Muscle of back (tissue), 11 donors: Measurements from ENCODE around the gene CD247. TPM values are rescaled to one million over a fixed set of nuclear protein-coding genes. Genes with fewer than 3 reads are reported as not detected.
A peak's percentile ranks its signal among the peaks of the same experiment; 100 is the strongest.

ENCODE experiments used
- DNase-seq, 3 donors: peaks; one replicate each; pipeline versions ENCODE4 v3.0.0 to v3.0.0-alpha.2; 2013
- polyA plus RNA-seq, 10 donors: library from polyadenylated mRNA; unstranded; fragments of 120-200 nt; gene quantifications; one replicate each; pipeline ENCODE4 v1.2.1, GENCODE V29; 2013; ENCODE audit not compliant: insufficient read length in 10 of 10

The CD247 gene
- polyA plus RNA-seq, 10 donors, result 0.19 to 9.7 (median 0.52) TPM

- no peak for DNase-seq
Observed at GRCh38 chr1:167416506-167416905, 101.8 kb downstream of the CD247 start.

- no peak for DNase-seq
Observed at GRCh38 chr1:167413328-167413727, 105.0 kb downstream of the CD247 start.

- DNase-seq, result no peak
Observed at GRCh38 chr1:167412920-167413319, 105.4 kb downstream of the CD247 start.

GRCh38 chr1:167412072-167412471 lies 106.3 kb downstream of the CD247 start:
- DNase-seq, result no peak

- no peak for DNase-seq
Observed at GRCh38 chr1:167409183-167409582, 109.1 kb downstream of the CD247 start.

- DNase-seq, result no peak
Observed at GRCh38 chr1:167408355-167408754, 110.0 kb downstream of the CD247 start.

- DNase-seq, result no peak
Observed at GRCh38 chr1:167404908-167405307, 113.4 kb downstream of the CD247 start.

GRCh38 chr1:167404161-167404888 lies 114.0 kb downstream of the CD247 start:
- no peak for DNase-seq

- peak; percentile 5 to 45 (median 43) for DNase-seq
Observed at GRCh38 chr1:167401260-167401873, 117.0 kb downstream of the CD247 start.

GRCh38 chr1:167400359-167400953 lies 117.9 kb downstream of the CD247 start:
- no peak for DNase-seq

- no peak for DNase-seq
Observed at GRCh38 chr1:167392200-167392696, 126.1 kb downstream of the CD247 start.

- DNase-seq, result no peak
Observed at GRCh38 chr1:167388976-167389375, 129.4 kb downstream of the CD247 start.

GRCh38 chr1:167387251-167387910 lies 130.9 kb downstream of the CD247 start:
- DNase-seq, result no peak

Other genes with a start within 250 kb of the CD247 start
- 10 to 100 TPM; 28.7 to 45.3 (median 39.0) TPM for gene CREG1, start 35.2 kb upstream of the CD247 start, polyA plus RNA-seq
- 10 to 100 TPM; 24.1 to 56.9 (median 47.2) TPM for gene RCSD1, start 111.7 kb upstream of the CD247 start, polyA plus RNA-seq
- 100 to 1,000 TPM in 2 of 10 donors, 10 to 100 TPM in 8; 78.1 to 110 (median 86.4) TPM for gene MPZL1, start 203.5 kb upstream of the CD247 start, polyA plus RNA-seq